Lower leg skin (tissue), 4 donors: ENCODE measurements around the gene RNF5. TPM values are rescaled to one million over a fixed set of nuclear protein-coding genes. Genes with fewer than 3 reads are reported as not detected.

Experiments used
- DNase-seq, 2 donors: peaks; one replicate each; pipeline ENCODE4 v3.0.0-alpha.2; 2019; ENCODE audit warnings: low spot score in 2 of 2
- H3K4me3 ChIP-seq: fragments of 200-600 bp; sonication (generic); 2 replicates; pipeline ENCODE4 v1.5.1; 2017; ENCODE audit warnings: mild to moderate bottlenecking, low read depth; ENCODE audit not compliant: poor library complexity, severe bottlenecking
- CTCF ChIP-seq, 3 donors: fragments of 450-650 bp; IDR thresholded peaks; one replicate each; pipeline ENCODE4 v1.5.1; 2016; ENCODE audit warnings: antibody characterized with exemption in 3 of 3, mild to moderate bottlenecking in 3 of 3, moderate library complexity in 2 of 3
- POLR2A ChIP-seq, 2 donors: fragments of 450-650 bp; IDR thresholded peaks; one replicate each; pipeline ENCODE4 v1.6.1; 2016 to 2017; ENCODE audit warnings: antibody characterized with exemption in 2 of 2, mild to moderate bottlenecking in 1 of 2, moderate library complexity in 1 of 2
- WGBS, 2 donors: methylation state at CpG; one replicate each; pipeline ENCODE4 v1.1.5; 2018; 5-methylcytosine and 5-hydroxymethylcytosine counted together
- intact Hi-C: fragments of 100-400 bp; cut with DNase I; formaldehyde crosslinking; loops from one replicate; pipeline ENCODE4 v1.15.0; 2023; ENCODE audit warnings: low total_unique reads
- total RNA-seq, 4 donors: library from RNA; depleted of rRNA; stranded (reverse); fragments of >200 nt; gene quantifications; one replicate each; pipeline ENCODE4 v1.1.0, GENCODE V29; 2016

Gene RNF5
- total RNA-seq, 4 donors from 2014 or later = 52.4 to 75.3 (median 56.8) TPM

DNA sequence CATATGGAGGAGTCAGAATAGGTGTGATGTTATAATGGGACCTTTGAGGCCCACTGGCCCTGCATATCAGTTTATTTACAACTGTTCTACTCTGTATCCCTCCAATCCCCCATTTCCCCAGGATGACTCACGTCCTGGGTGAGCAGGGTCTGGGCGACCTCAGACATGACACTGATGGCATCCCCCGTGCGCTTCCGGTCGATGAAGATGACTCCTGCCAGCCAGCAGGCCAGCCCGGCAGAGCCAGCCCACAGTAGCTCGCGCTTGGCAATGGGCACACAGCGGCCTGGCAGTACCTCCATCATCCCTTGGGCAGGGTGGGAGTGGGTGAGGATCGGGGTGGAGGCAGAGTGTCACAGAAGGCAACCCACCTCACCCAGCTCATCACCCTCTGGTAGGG lies 7.9 kb upstream of the RNF5 start:
- WGBS, 2 donors = 94 to 95% methylated on average over 11 of the region's 11 CpGs
- intact Hi-C loops = no loop called here
- H3K4me3 ChIP-seq = no peak overlapping the region
- no peak for DNase-seq
- no peak for TF ChIP-seq POLR2A (IDR thresholded peaks at IDR 0.05)
- no peak for TF ChIP-seq CTCF (IDR thresholded peaks at IDR 0.05)

DNA sequence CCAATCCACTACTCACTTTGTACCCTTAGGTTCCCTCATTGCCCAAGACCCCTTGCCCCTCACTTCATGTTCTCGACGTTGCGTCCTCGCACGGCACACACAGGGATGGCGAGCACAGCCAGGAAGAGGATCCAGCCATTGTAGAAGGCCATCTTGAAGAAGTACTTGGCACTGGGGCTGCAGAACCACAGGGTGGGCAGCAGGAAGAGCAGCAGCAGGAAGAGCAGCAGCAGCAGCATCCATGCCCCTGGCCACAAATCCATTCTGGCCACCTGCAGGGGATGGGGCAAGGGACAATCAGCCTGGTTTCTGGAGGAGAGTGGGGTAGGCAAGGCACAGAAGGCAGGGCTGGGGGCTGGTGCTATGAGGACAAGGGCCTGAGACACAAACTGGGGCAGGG lies 7.0 kb upstream of the RNF5 start:
- no peak for TF ChIP-seq CTCF (IDR thresholded peaks at IDR 0.05)
- TF ChIP-seq POLR2A (IDR thresholded peaks at IDR 0.05) = no peak
- WGBS, 2 donors = 95 to 96% methylated on average over 6 of the region's 6 CpGs
- intact Hi-C loops = no loop called here
- DNase-seq = no peak
- H3K4me3 ChIP-seq = no peak overlapping the region

DNA sequence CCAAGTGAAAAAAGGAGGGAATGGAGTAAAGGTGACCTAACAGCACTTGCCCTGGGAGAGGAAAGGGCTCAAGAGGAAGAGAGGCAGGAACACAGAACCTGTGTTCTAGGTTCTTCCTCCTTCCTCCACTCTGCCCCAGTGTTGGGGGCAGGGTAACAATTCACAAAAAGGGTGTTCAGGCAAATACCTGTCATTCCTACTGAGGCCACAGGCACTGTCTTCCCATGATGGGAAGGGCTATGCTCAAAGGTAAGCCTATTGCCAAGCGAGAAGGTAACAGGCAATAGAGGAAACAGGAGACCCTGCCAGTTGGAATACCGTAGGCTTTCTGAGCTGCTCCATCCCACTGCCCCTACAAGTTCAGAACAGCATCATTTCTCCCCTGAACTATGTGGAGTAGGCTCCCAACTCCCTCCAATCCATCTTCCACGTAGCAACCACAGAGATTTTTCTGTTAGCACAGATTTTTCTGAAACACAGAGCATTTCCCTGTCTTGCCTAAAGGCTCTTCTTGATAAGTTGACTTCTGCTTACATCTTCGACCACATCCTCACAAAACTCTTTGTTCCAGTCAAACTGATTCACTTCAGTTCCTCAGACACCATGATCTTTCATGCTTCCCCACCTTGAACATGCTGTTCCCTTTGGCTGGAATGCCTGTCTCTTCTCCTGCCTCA lies 5.0 kb upstream of the RNF5 start:
- H3K4me3 ChIP-seq = no peak overlapping the region
- TF ChIP-seq CTCF (IDR thresholded peaks at IDR 0.05) (no peak), POLR2A (IDR thresholded peaks at IDR 0.05) (no peak)
- WGBS, 2 donors = 50 to 51% methylated on average over 4 of the region's 4 CpGs
- DNase-seq = no peak
- intact Hi-C loops = no loop called here

- TF ChIP-seq CTCF (IDR thresholded peaks at IDR 0.05) (no peak), POLR2A (IDR thresholded peaks at IDR 0.05) (no peak)
- intact Hi-C loops = no loop called here
- no peak overlapping the region for H3K4me3 ChIP-seq
- 75 to 88% methylated on average over 1 of the region's 1 CpG for WGBS, 2 donors
- DNase-seq = no peak
Observed at GRCh38 chr6:32174416-32174815, 3.8 kb upstream of the RNF5 start.

DNA sequence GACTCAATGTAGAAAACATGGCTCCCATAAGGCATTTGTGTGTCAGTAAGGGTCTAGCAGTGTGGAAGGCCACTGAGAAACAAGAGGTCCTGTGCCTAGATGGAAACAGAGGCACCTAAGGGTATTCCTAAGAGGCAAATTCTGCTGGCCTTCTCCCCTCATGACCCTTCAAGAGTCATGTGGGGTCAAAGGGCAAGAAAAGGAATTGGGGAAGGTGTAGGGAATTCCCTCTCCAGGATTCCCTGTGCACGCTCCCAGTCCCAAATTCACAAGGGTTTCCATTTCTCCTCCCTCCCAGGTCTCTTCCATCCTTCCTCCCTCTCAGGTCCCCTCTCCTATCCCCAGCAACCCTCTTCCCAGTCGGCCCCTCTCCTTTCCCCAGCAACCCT lies 2.9 kb upstream of the RNF5 start:
- 6 to 16% methylated on average over 2 of the region's 2 CpGs for WGBS, 2 donors
- TF ChIP-seq CTCF (IDR thresholded peaks at IDR 0.05) (no peak), POLR2A (IDR thresholded peaks at IDR 0.05) (no peak)
- intact Hi-C loops = no loop called here
- H3K4me3 ChIP-seq = peak overlapping the region; percentile 77
- DNase-seq = no peak
